ENCODE data around the gene SYNPO2.
"Not testable (repeated sequence)": the region's sequence is repeated elsewhere in the genome, so short reads cannot be mapped to it uniquely, and the experiment has no call there.

SYNPO2 gene

DNA sequence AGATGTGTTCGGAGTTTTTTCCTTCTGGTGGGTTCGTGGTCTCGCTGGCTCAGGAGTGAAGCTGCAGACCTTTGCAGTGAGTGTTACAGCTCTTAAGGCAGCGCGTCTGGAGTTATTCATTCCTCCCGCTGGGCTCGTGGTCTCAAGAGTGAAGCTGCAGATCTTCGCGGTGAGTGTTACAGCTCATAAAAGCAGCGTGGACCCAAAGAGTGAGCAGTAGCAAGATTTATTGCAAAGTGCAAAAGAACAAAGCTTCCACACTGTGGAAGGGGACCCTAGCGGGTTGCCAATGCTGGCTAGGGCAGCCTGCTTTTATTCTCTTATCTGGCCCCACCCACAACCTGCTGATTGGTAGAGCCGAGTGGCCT is 87.5 kb downstream of the SYNPO2 start:
- not testable (repeated sequence) for DNase-seq (ENCODE audit: low read depth)

DNA sequence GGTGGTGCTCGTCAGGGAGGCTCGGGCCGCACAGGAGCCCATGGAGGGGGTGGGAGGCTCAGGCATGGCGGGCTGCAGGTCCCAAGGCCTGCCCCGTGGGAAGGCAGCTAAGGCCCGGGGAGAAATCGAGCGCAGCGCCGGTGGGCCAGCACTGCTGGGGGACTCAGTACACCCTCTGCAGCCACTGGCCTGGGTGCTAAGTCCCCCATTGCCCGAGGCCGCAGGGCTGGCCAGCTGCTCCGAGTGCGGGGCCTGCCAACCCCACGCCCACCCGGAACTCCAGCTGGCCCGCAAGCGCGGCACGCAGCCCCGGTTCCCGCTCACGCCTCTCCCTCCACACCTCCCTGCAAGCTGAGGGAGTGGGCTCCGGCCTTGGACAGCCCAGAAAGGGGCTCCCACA is 88.4 kb downstream of the SYNPO2 start:
- not testable (repeated sequence) for DNase-seq (ENCODE audit: low read depth)

DNA sequence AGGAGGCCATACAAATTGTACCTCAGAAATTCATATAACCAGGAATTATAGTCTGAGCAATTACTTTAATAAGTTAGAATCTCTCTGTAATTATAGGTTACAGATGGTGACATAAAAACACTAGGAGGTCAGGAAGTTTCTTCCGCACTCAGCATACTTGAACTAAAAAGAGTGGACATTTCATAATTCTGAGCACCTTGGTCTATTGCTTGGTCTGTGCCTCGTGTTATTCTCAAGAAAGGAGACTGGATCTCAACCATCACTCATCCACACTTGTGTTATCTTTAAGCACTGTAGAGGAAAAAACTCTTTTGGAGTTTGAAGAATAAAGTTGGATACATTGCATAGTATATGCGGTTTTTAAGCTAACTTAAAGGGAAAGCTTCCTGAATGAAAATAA is 91.1 kb downstream of the SYNPO2 start:
- no peak for DNase-seq (ENCODE audit: low read depth)

DNA sequence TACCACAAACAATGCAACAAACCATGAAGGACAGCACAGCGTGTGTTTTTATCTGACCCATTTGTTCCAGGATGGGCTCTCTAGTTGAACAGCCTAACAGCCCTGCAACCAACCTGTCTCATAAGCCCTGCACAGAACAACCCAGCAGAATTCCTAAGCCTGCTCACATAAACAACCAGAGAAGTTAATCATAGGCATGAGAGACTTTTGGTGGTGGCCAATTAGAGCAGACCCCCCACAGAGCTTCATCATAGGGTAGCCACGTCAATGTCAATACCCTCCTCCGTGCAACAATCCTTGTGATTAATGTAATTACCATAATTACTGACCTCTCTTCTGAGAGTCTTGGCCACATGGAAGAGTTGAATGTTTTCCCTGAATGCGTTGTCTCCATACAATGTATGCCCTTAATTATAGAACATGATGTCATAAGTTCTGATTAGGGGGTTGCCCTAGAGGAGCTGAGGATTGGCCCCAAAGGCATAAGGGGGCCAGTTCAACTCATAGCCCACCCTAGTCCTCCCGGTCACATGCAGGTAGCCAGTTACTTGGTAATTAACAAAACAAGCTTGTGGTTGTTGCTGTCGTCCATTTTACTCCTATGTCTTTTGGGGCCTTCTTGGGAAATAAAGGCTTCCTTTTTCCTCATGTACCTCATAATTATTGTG is 92.7 kb downstream of the SYNPO2 start:
- no peak for DNase-seq (ENCODE audit: low read depth)

DNA sequence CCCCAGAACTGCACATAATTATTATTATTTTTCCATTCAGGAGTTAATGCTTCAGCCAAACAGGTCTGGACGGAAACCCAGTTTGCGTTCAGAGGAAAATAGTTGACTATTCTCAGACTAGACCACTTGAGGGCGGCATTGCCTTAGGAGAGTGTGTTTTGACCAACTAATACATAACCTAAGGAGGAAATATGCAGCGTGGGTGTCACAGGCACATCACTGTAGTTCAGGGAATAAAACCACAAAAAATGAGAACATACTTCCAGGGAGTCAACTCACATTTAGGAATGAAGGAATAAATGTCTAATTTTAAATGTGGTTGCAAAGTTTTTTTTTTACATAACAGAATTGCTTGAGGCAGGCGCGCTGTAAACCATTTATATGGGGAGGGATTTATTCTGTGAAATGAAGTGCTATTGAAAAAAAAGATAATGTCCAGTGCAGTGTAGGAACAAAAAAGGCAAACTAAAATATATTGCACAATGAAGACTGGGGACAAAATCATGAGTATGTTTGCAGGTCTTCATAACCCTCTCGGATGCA is 93.3 kb downstream of the SYNPO2 start:
- DNase-seq (ENCODE audit: low read depth): peak; percentile 93

DNA sequence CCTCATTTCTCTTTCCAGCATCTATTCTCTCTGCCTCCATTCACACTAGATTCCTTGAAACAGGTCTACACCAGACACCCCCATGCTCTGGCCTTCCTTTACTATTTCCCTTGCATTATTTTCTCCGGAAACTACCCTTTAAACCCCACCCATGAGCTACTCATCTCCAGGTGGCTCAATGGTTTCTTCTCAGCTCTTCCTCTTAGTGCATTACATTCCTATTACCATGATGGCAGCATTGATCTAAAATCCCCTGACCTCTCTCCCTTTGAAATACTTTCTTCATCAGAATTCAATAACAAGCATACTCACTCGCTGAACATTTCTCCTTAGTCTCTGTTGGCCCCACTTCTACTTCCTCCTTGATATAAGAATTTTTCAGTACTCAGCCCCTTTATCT is 94.6 kb downstream of the SYNPO2 start:
- DNase-seq (ENCODE audit: low read depth): no peak

DNA sequence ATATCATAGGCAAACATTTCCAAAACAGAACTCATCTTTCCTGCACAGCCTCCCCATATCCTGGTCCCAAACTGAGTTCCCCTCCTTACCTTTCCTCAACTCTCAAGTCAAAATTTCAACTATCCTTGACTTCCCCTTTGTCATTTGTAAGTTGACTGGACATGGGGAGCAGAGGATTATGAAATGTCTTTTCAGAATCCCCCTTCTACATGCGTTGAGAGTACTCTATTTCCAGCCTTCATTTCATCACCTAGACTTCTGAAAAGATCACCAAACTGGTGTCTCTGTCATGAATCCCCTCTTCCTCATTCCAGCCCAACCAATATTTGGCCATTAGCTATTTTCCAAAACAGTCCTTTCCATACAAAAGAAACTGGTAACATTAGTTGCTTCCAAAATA is 95.2 kb downstream of the SYNPO2 start:
- no peak for DNase-seq (ENCODE audit: low read depth)

DNA sequence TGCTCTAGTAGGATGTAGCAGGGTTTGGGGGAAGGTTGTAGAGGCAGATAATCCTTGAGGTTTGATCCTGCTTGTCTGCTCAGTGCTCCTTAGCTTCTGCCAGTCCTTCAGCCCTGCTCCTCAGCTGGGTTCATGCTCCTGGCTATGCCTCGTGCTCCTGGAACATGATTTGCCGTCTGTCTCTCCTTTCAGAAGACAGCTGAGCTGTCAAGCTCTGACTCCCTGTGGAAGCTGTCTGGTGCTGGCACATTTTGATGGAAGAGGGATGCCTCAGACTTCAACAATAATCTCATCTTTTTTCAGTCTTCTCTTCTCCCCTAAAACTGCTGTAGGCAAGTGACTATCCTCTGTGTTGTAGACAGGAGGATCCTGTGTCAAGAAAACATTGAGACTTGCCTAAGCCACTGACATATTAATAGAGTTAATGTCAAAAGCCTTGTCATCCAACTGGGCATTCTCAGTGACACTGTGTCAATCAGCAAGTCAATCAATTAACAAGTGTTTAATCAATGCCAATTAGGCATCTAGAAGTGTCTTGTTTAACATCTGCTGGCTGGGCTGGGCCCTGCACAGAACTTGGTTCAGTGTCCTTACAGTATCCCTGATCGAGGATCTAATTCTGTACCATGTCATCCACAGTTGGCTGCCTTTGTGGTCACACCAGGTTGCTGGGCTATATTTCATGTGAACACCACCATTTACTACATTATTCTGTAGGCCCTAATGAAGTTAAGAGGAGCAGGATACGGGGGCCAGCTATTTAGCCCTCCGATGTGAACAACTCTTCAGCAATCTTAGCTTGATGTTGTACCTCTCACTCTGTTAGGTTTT is 96.7 kb downstream of the SYNPO2 start:
- no peak for DNase-seq (ENCODE audit: low read depth)

DNA sequence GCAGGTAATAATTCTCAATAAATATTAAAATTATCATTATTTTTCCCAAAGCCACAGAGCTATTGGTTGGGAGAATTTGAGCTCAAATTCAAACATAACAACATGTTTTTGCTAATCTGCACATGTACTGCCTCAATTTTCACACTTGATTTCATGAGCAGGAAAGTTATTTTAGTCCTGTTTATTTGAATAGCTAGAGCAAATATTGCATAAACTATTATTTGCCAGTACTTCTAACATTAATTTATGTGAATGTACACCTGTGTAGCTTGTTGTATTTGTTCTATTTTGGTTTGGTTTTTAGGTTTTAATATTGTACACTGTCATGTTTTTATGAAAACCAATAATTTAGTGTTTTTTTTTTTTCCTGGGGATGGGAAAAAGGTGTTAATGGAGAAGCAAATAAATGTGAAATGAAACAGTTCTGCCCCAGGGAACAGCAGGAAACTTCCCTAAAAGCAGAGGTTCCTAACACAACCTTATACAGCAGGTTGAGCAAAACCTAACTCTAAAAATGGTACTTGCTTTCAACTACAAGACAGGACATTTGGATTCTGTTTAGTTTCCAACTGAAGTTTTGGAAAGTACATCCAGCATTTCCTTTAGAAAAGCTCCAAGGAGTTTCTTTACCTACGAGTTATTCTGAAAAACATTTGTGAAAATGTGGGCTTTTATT is 99.4 kb downstream of the SYNPO2 start:
- DNase-seq (ENCODE audit: low read depth): no peak

DNA sequence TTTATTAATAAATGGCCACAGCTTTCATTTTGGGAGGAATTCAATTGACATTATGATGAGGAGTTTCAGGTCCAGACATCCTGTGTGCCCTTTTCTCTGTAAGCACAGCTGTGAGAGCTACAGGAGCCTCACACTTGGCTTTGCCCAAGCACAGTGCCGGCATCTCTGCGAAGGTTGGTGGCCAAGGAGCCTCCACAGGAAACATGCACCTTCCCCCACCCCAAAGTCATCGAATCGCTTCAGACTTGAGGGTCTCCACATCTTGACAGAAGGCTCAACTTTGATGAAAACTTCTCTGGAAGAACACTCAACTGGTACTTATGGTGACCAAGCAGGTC is 100.0 kb downstream of the SYNPO2 start:
- DNase-seq (ENCODE audit: low read depth): no peak

DNA sequence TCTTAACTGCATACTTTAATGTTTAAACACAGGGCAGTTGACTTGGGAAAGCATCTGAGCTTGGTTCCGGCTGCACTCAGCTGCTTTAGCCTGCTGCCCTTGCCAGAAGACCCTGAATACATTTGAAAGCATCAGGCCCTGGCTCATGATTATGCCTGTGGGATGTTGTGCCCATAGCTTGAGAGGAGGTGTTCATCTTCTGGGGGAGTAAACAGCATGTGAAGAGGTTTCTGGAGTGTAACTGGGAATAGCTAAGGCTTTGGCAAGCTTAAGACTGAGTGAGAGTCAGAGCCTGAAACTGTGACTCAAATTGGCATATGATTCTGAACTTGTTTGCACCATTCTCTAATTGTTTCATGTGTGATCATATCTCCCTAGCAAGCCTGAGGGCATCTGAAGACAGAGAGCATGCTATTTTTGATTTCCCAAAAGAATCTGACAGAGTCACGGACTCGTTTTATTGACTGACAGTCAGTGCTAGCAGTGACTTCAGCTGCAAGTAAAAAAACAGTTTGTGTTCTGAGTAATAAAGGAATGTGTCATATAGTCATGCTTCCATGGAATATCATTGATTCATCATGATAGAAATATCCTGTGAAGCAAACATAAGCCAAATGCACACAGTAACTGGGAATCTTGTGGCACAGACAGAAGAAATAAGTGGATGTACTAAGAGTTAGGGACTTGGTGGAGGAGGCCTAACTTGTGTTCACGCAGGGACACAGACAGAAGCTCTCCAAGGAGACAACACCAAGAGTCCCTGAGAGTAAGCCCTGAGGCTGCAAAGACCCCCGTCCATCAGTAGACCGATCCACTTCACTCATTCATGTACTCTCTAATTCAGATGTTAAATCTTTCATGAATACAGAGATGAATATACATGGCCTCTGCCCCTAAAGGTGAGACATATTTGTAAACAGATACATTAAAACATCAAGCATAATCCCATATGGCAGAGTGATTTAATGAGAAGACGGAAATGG is 100.7 kb downstream of the SYNPO2 start:
- DNase-seq (ENCODE audit: low read depth): peak; percentile 59

DNA sequence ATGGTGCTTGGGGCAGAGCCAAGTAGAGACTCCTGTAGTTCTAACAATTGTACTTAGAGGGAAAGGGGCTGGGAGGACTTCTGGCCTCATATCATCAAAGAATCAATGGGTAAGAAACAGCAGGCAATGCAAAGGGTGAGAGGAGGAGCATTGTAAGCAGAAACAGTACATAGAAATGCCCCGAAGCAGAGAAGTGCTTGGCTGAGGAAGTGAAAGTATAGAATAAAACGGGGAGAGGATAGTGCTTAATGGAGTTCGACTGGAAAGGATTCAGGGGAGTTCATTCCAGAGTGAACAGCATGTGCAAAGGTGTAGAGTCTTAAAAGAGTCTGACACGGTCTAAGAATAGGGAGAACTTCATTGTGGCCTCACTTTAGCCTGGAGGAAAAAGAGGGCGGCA is 103.0 kb downstream of the SYNPO2 start:
- DNase-seq (ENCODE audit: low read depth): no peak

DNA sequence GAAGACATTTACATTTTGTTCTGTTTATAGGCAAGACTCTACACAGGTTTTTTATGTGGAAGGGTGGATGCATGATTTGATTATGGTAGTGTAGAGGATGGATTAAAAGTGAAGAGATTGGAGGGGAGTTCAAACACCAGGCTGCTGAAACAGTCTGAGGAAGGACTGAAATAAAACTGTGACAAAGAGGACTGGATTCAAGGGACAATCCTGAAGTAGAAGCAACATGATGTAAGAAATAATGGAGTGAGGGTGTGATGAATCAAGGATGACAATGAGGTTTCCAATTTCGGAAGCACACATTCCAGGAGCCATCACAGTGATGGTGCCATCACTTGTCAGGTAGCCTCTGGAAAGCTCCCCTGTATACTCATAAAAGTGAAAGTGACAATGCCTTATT is 103.5 kb downstream of the SYNPO2 start:
- no peak for DNase-seq (ENCODE audit: low read depth)

DNA sequence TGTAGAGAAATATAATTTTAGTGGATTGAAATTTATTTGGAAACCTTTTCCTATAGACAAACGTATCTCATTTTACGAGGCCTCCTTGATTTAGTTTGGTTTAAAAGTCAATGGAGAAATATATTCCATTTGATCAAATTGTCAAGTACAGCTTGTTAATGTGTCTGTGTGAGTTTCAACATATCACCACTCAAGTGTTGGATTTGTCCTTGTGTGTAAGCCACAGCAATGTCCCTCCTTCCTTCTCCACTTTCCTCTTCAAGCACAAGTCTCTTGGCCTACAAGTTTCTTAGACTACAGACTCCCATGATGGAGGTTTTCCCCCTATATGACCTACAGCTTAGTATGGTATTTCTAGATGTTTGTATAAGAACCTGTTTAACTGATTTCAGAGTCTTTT is 104.7 kb downstream of the SYNPO2 start:
- no peak for DNase-seq (ENCODE audit: low read depth)

DNA sequence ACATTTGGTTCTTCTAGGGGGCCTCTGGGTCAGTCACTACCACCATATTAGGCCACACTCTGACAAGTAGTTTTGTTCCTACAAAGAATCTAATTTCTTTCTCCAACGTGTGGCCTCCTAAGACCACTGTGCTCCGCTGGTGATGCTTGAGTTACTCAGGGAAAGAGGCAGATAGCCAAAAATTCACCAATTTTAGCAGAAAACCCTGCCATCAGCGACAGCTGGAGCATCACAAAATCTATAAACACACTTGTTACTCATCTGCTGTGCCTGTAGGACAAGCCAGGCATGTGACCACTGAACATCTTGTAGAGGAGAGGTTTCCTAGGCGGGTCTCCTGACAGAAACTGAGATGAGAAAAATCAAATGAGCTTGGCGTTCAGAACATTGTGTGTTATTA is 105.4 kb downstream of the SYNPO2 start:
- no peak for DNase-seq (ENCODE audit: low read depth)

DNA sequence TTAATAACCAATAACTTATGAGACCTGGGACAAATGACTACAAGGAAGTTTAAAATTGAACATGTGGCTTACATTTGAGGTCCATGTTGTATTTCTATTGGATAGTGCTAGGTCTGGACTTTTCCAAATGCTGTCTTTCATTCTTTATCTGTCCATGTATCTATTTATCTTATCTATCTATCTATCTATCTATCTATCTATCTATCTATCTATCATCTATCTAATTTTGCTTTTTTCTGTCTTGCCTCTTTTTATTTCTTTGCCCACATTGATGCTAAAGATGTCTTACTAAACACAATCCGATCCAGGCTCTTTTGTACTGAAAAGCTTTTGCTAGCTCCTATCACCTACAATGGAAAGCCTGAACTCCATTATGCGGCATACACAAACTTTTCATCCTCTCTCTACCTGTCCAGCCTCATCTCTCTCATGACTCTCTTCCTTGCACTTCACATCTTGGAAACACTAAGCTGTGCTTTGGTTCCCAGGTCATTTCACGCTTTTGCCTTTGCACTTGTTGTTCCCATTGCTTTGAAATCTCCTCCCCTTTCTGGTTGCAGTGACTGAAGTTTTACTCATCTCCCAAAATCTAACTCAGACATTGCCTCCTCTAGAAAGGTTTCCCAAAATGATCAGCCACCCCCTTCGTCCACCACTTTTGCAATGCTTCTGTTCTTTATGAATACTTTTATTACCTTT is 107.2 kb downstream of the SYNPO2 start:
- DNase-seq (ENCODE audit: low read depth): no peak

DNA sequence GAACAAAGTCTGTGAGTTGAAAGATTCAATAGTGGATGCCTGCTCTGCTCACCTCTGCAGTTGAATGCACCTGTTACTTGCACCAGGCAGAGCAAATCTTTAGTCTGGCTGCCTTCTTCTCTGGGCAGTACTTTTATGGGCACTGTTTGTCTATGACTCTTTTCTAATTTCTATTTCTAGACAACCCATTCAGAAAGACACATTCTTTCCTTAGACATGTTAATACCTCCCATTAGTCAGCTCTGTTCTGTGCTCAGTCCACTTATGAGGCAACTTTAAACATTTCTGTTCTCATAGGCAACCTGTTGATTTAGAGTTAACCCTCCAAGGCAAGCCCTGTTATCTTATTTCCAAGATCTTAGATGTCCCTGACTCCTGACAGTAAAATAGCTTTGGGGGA is 108.9 kb downstream of the SYNPO2 start:
- no peak for DNase-seq (ENCODE audit: low read depth)

DNA sequence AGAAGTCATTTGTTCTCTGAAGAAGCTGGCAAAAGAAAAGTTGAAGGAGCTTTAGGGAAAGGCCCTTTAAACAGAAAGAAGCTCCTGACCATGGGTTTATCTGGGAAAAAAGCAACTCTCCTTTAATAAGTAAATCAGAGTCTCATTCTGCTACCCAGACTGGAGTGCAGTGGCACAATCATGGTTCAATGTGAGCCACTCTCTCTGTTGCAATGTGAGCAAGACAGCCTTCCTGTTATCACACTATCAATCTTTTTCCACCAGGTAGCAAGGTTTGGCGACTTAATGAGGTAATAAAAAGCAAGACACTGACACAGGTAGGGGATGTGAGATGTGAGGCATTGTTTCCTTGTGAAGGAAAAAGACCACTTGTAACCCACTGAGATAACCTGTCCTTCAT is 111.3 kb downstream of the SYNPO2 start:
- DNase-seq (ENCODE audit: low read depth): no peak

DNA sequence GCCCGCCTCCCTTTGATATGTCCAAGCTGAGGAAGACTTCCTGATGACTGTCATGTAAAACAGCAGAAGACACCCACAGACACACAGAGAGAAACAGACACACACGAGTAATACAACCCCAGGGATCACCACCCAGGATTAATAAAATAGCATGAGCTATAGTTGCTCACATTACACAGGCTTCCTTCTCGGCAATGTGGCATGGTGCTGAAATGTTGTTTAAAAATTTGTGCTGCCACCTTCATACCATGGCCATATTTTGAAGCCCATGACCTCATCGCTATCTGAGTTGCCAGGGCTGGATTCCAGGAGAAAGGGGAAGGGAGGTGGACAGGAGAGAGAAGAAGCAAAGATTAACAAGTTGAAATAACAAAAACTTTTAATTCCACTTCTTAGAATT is 111.7 kb downstream of the SYNPO2 start:
- DNase-seq (ENCODE audit: low read depth): no peak

DNA sequence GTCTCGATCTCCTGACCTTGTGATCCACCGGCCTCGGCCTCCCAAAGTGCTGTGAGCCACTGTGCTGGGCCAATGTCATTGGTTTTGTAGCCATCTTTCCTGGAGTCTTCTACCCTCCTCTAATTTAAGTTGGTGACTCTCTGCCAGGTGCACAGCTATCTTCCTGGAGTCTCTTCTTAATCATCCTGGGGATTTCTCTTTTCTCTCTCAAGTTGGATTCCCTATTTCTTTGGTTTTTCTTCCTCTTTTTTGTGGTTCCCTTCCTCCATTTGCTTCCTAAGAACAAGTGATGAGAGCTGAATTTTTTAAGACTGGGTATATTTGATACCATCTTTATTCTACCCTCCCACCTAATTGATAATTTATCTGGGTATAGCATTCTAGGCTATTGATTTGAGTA is 113.8 kb downstream of the SYNPO2 start:
- DNase-seq (ENCODE audit: low read depth): no peak

DNA sequence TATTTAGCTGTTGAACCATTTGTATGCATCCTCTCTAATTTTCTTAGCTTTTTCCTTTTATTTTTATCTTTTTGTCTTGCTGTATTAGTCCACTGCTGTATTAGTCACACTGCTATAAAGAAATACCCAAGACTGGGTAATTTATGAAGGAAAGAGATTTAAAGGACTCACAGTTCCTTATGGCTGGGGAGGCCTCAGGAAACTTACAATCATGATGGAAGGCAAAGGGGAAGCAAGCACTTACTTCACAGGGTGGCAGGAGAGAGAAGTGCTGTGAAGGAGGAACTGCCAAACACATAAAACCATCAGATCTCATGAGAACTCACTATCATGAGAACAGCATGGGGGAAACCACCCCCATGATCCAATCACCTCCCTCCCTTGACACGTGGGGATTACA is 114.3 kb downstream of the SYNPO2 start:
- DNase-seq (ENCODE audit: low read depth): not testable (repeated sequence)

All from non-pigmented ciliary epithelial cell (primary cell).